ENCODE data around the gene TMEM212. TPM values are rescaled to one million over a fixed set of nuclear protein-coding genes. Genes with fewer than 3 reads are reported as not detected.

Gene TMEM212
- total RNA-seq, 4 donors from 2014 or later, result not detected

DNA sequence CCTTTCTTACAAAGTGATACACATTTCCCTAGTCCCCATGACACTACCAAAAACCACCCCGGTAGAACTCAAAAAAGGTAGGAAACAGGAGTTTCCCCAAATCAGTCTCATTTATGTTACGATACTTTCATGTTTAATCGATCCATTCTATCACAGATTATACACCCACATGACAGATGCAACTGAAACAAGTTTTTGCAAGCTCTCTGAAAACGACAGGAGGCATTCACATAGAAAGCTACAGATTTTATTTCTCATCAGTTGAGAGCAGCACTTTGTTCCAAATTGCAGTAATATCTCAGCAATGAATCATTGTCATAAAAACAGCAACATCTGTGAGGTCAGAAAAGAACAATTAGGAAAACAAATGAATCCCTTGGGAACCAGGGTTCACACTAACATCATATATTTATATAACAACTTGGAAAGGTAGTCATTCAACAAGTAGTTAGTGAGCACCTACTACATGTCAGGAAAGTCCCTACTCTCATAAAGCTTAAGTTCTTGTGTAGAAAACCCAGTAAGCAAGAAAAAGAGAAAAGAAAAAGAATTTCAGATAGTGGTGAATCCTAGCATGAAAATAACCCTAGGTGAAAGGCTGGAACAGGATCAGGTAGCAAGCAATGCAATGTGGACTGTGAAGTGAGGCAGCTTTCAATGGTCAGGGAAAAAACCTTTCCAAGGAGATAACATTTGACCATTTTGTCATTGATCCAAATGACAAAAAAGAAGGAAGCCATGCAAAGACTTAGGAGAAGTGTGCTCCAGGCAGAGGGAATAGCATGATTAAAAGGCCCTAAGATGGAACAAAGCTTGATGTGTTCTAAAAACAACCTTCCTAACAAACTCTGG, 41.2 kb upstream of the TMEM212 start:
- Histone ChIP-seq H3K36me3 (no peaks in the 10 kb centered on the region), H3K4me1 (peaks cover 0 to 10% (median 0%) of the 10 kb centered on the region in 4 donors), H3K4me3 (no peak overlapping the region), H3K27ac (peak overlapping the region; percentile 10 to 55 (median 27)), H3K9me3 (no peaks in the 10 kb centered on the region), H3K27me3 (no peaks in the 10 kb centered on the region)
- DNase-seq, result no peak
- TF ChIP-seq, protein P1, sequence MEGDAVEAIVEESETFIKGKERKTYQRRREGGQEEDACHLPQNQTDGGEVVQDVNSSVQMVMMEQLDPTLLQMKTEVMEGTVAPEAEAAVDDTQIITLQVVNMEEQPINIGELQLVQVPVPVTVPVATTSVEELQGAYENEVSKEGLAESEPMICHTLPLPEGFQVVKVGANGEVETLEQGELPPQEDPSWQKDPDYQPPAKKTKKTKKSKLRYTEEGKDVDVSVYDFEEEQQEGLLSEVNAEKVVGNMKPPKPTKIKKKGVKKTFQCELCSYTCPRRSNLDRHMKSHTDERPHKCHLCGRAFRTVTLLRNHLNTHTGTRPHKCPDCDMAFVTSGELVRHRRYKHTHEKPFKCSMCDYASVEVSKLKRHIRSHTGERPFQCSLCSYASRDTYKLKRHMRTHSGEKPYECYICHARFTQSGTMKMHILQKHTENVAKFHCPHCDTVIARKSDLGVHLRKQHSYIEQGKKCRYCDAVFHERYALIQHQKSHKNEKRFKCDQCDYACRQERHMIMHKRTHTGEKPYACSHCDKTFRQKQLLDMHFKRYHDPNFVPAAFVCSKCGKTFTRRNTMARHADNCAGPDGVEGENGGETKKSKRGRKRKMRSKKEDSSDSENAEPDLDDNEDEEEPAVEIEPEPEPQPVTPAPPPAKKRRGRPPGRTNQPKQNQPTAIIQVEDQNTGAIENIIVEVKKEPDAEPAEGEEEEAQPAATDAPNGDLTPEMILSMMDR (IDR thresholded peaks at IDR 0.05), result no peak
- TF ChIP-seq POLR2A (IDR thresholded peaks at IDR 0.05), result no peak

DNA sequence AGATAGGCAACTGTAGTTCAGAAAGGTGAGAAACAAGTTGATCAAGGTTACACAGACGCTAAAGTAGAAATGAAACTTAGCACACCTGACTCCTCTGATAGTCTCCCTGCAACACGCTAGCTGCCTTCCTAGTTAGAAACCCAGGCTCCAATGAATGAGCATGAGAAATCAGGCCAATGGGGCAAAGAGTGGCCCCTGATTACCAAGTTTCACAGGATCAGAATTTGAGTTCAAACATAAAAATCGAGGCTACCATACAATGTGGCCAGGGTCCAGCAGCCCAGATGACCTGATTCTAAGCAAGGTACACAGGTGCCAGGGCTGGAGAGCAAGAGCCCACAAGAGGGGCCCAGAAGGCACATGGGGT, 40.6 kb upstream of the TMEM212 start:
- Histone ChIP-seq H3K27me3 (no peaks in the 10 kb centered on the region), H3K9me3 (no peaks in the 10 kb centered on the region), H3K4me1 (peaks cover 0 to 8% (median 0%) of the 10 kb centered on the region in 4 donors), H3K36me3 (no peaks in the 10 kb centered on the region), H3K27ac (peak overlapping the region in 2 of 4 donors; percentile 8 to 40), H3K4me3 (no peak overlapping the region)
- TF ChIP-seq, protein P1 (IDR thresholded peaks at IDR 0.05), result no peak
- no peak for TF ChIP-seq POLR2A (IDR thresholded peaks at IDR 0.05)
- DNase-seq, result no peak

DNA sequence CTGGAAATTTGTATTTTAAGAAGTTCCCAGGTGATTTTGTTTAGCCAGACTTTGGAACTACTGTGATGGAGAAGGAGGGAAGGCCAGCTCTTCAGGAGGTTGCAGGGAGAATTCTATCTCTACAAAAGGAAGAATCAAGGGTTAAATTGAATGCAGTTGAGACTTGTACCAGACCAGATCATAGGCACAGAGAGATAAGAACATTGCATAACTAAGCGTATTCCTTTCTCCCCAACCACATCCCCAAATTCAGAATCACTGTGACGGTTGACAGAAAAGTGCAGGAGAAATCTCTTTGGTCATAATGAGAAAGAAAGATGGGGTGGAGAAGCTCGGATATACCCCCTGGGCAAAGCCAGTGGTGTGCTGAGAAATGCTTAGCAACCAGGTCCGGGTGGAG, 40.1 kb upstream of the TMEM212 start:
- Histone ChIP-seq H3K36me3 (no peaks in the 10 kb centered on the region), H3K9me3 (no peaks in the 10 kb centered on the region), H3K4me3 (no peak overlapping the region), H3K27me3 (no peaks in the 10 kb centered on the region), H3K27ac (peak overlapping the region in 2 of 4 donors; percentile 8 to 40), H3K4me1 (peaks cover 0 to 5% (median 0%) of the 10 kb centered on the region in 4 donors)
- DNase-seq, result no peak
- TF ChIP-seq, protein P1 (IDR thresholded peaks at IDR 0.05), result no peak
- no peak for TF ChIP-seq POLR2A (IDR thresholded peaks at IDR 0.05)

DNA sequence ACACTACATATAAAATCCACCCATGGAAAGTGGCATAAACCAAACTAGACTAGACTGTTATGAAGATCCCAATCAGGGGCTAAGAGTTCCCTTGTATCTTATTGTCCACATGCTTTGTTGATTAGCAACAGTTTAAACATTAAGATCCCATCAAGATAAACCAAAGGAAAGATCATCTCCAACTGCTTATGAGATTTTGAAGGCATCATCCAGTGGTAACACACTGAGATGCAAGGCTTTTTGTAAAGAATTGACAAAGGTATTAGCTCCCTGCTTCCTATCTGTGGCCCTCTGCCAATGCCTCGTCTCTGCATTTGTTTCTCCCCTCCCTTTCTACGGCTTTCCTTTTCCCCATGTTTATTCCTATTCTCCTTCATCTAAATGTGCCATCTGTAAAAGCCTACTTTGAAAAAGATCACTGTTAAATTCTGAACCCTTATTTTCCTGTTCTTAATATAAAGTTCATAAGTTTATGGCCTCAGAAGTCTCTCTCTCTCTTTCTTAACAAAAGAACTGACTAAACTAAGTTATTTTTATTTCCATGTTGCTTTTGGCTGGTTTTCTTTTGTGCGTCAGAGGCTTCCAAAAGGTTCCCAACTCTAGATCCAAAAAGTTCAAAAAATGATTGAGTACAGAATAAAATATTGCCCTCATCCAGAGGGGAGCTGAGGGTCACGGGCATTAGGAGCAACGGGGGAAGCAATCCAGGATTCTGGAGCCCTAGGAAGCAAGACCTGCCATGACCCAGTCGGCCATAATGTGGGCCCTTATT, 38.3 kb upstream of the TMEM212 start:
- Histone ChIP-seq H3K4me1 (peaks cover 0 to 6% (median 3%) of the 10 kb centered on the region in 4 donors), H3K9me3 (no peaks in the 10 kb centered on the region), H3K4me3 (no peak overlapping the region), H3K36me3 (no peaks in the 10 kb centered on the region), H3K27ac (peak overlapping the region; percentile 38 to 54 (median 52)), H3K27me3 (no peaks in the 10 kb centered on the region)
- TF ChIP-seq POLR2A (IDR thresholded peaks at IDR 0.05), result no peak
- TF ChIP-seq, protein P1 (IDR thresholded peaks at IDR 0.05), result no peak
- DNase-seq, result no peak

DNA sequence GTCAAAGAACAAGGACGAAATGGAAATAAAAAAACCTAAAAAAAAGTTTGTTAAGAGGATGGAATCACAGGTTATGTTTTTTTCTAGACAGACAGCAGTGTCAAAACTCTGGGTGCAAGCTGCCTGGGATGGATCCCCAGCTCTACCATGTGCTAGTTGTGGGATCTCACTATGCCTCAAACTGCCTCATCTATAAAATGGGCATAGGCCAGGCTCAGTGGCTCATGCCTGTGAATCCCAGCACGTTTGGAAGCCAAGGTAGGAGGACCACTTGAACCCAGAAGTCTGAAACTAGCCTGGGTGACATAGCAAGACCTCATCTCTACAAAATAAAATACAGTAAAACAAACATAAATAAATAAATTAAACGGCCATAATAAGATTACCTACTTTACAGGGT, 37.5 kb upstream of the TMEM212 start:
- H3K4me1 ChIP-seq, result peaks cover 0 to 10% (median 3%) of the 10 kb centered on the region in 4 donors
- H3K36me3 ChIP-seq, result no peaks in the 10 kb centered on the region
- TF ChIP-seq, protein P1 (IDR thresholded peaks at IDR 0.05), result no peak
- no peak for TF ChIP-seq POLR2A (IDR thresholded peaks at IDR 0.05)
- no peak overlapping the region for H3K4me3 ChIP-seq
- DNase-seq, result no peak
- H3K27ac ChIP-seq, result peak overlapping the region; percentile 18 to 54 (median 44)
- no peaks in the 10 kb centered on the region for H3K9me3 ChIP-seq
- H3K27me3 ChIP-seq, result no peaks in the 10 kb centered on the region
